Activated CD4-positive, alpha-beta T cell treated with anti-CD3 and anti-CD28 coated beads for 36 hours (primary cell): ENCODE results near the gene KRT82. TPM values are rescaled to one million over a fixed set of nuclear protein-coding genes. Genes with fewer than 3 reads are reported as not detected.

Experiments used
- ATAC-seq: fragments of 200-7000 bp; cut with Tn5 transposase; one replicate; pipeline ENCODE4 v1.10.0; 2021; ENCODE audit warnings: mild to moderate bottlenecking, moderate library complexity
- CTCF ChIA-PET: fragments of 350-600 bp; sonication (Branson Sonifier 250); formaldehyde crosslinking; loops from one replicate; lab custom pipeline; 2021; ENCODE audit warnings: antibody characterized with exemption; lab: Charles Lee
- POLR2A ChIA-PET: fragments of 350-600 bp; sonication (Branson Sonifier 250); formaldehyde crosslinking; loops from one replicate; lab custom pipeline; 2021; ENCODE audit warnings: antibody characterized with exemption, inconsistent platforms; lab: Charles Lee
- DNase-seq: peaks from one replicate; pipeline ENCODE4 v3.0.0-alpha.2; 2020
- H3K27ac Mint-ChIP-seq: one replicate; pipeline ENCODE4 v1.8.0; 2021; ENCODE audit warnings: mixed read lengths
- H3K27me3 Mint-ChIP-seq: one replicate; pipeline ENCODE4 v1.8.0; 2021; ENCODE audit warnings: mixed read lengths
- H3K36me3 Mint-ChIP-seq: one replicate; pipeline ENCODE4 v1.8.0; 2021; ENCODE audit warnings: low read depth, mixed read lengths
- H3K4me1 Mint-ChIP-seq: one replicate; pipeline ENCODE4 v1.8.0; 2021; ENCODE audit warnings: mixed read lengths
- H3K4me3 Mint-ChIP-seq: one replicate; pipeline ENCODE4 v1.8.0; 2021; ENCODE audit warnings: mild to moderate bottlenecking, moderate library complexity, mixed read lengths
- H3K9me3 Mint-ChIP-seq: one replicate; pipeline ENCODE4 v1.8.0; 2021; ENCODE audit warnings: low read depth, mixed read lengths
- intact Hi-C, 2 experiments: fragments of 100-400 bp; cut with DNase I in 1 of 2; cut with micrococcal nuclease in 1 of 2; formaldehyde crosslinking; loops; one replicate each; pipeline versions ENCODE4 v1.14.2 to v1.15.1; 2022 to 2024; cut with DNase I, micrococcal nuclease
- total RNA-seq, 2 experiments: library from RNA; stranded (reverse); gene quantifications; one replicate each; pipeline ENCODE4 v1.2.3, GENCODE V29; 2021

The KRT82 gene
- total RNA-seq, 2 experiments from 2014 or later, result not detected

DNA sequence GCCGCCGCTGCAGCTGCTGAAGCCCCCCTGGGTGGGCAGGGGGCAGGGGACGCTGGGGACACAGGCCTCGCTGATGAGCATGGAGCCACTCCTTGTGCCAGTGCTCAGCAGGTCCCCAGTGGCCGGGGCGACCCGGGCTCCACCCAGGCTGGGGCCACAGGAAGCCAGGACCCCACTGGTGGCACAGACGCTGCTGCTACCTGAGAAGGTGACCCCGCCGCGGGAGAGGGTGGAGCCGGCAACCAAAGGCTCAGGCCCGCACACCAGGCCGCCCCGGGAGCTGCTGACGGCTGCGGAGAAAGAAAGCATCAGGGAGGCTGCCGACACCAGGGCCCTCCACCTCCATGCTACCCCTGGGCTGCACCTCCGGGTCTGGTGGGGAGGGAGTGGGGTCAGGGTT lies 28.0 kb downstream of the KRT82 start:
- no peak for ATAC-seq
- H3K4me1 Mint-ChIP-seq, result peaks cover 5% of the 10 kb centered on the region
- no peaks in the 10 kb centered on the region for H3K36me3 Mint-ChIP-seq
- no peak overlapping the region for H3K4me3 Mint-ChIP-seq
- no peak for DNase-seq
- peaks cover 3% of the 10 kb centered on the region for H3K27me3 Mint-ChIP-seq
- CTCF ChIA-PET, result no interaction called here
- H3K9me3 Mint-ChIP-seq, result no peaks in the 10 kb centered on the region
- no peak overlapping the region for H3K27ac Mint-ChIP-seq
- intact Hi-C loops, result loop anchor here in 1 of 2 experiments (10.0 kb wide), 1 partner anchor 187 kb away; no protein-coding TSS in a partner anchor
- POLR2A ChIA-PET, result no interaction called here

DNA sequence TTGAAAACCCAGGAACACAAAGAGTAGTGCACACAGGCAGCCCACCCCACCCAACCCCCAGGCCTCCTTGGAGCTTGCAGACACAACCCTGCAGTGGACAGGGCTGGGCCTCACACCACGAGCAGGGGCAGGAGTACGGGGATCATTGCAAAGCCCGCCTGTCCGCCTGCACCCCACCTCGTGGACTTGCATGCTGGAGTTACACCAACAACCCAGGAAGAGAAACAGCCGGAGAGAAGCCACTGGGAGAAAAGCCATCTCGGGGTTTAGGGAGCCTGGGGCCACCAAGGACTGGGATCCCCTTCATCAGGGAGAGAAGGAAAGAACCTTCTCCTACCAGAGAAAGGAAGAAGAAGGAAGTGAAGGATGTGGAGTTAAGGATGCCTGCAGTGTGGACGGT lies 28.9 kb downstream of the KRT82 start:
- ChIA-PET POLR2A (no interaction called here), CTCF (no interaction called here)
- intact Hi-C loops, result loop anchor here in 1 of 2 experiments (10.0 kb wide), 1 partner anchor 188 kb away; no protein-coding TSS in a partner anchor
- H3K27ac Mint-ChIP-seq, result no peak overlapping the region
- H3K4me1 Mint-ChIP-seq, result no peaks in the 10 kb centered on the region
- H3K4me3 Mint-ChIP-seq, result no peak overlapping the region
- no peaks in the 10 kb centered on the region for H3K9me3 Mint-ChIP-seq
- no peaks in the 10 kb centered on the region for H3K36me3 Mint-ChIP-seq
- ATAC-seq, result no peak
- no peak for DNase-seq
- H3K27me3 Mint-ChIP-seq, result peaks cover 3% of the 10 kb centered on the region

DNA sequence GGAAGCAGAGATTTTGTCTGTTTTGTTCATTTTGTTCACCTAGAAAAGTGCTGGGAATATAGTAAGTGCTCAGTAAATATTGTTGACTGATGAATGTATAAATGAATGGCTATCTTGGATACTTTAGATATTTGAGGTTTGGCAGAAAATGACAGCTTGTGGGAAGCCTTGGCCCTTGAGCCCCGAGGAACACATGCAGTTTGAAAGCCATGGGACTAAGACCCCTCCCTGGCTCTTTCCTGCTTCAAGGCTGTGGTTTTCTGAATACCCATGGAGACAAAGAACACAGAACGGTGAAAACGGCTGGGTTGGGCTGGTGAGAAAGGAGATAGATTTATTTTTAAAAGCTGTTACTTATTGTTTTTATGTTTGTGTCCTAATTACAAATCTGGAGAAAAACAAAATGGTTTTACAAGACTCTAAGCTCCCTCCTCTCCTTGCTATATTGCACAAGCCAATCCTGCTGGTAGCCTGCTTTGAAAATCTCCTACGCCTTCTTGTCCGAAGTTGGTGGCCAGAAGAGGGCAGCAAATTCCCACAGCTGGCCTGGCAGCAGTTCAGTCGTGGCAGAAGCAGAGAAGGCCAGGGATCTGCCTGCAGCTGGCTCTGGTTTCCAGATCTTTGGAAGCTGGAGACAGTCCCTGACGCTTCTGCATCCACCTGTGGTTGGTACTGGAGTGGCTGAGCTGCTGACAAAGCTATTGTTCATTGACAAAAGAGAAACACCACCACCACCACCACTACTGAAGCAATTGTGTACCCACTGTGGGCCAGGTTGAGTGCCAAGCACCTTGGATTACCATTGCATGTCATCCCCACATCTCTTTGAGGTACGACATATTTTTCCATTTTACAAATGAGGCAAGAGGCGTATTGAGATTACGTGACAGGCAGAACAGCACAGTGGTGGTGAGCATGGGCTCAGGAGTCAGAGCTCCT lies 33.6 kb downstream of the KRT82 start:
- DNase-seq, result peak; percentile 76
- no peaks in the 10 kb centered on the region for H3K4me1 Mint-ChIP-seq
- intact Hi-C loops, result loop anchor here (1.0 to 10.0 kb wide), 6 partner anchors 135 to 608 kb away; no protein-coding TSS in a partner anchor
- ATAC-seq, result peak; percentile 47
- H3K36me3 Mint-ChIP-seq, result no peaks in the 10 kb centered on the region
- POLR2A ChIA-PET, result interaction anchor here (0.6 kb wide), 2 partner anchors 19 to 442 kb away, joined by 3 read pairs; partner anchors contain the start of gene KRT4
- CTCF ChIA-PET, result interaction anchor here (0.6 to 3.0 kb wide), 19 partner anchors 9 to 608 kb away, joined by 3 to 19 read pairs (median 3); partner anchors contain the start of gene KRT84
- peaks cover 4% of the 10 kb centered on the region for H3K27me3 Mint-ChIP-seq
- H3K4me3 Mint-ChIP-seq, result no peak overlapping the region
- H3K27ac Mint-ChIP-seq, result no peak overlapping the region
- H3K9me3 Mint-ChIP-seq, result no peaks in the 10 kb centered on the region

DNA sequence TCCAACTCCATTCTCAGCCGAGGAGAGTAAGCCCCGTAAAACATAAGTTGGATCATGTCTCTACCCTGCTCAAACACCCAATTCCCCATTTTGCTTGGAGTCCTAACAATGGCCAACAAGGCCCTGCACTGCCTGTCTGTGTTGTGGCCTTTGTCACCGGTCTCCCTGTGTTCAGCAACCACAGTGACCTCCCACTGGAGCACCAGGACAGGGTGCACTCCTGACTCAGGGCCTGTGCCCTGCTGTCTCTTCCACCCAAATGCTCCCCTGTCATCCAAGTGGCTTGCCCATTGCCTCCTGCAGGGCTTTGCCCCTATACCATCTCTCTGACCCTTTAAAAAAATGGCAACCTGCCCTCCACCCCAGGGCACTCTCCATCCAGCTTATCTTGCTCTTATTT lies 34.4 kb downstream of the KRT82 start:
- ATAC-seq, result no peak
- no peak overlapping the region for H3K27ac Mint-ChIP-seq
- intact Hi-C loops, result loop anchor here (1.0 to 10.0 kb wide), 6 partner anchors 136 to 609 kb away; no protein-coding TSS in a partner anchor
- no peak for DNase-seq
- ChIA-PET CTCF (interaction anchor here (0.8 to 3.0 kb wide), 6 partner anchors 12 to 513 kb away, joined by 3 to 19 read pairs (median 6); partner anchors contain the start of gene KRT84), POLR2A (no interaction called here)
- no peaks in the 10 kb centered on the region for H3K36me3 Mint-ChIP-seq
- no peaks in the 10 kb centered on the region for H3K4me1 Mint-ChIP-seq
- no peaks in the 10 kb centered on the region for H3K9me3 Mint-ChIP-seq
- H3K4me3 Mint-ChIP-seq, result no peak overlapping the region
- H3K27me3 Mint-ChIP-seq, result peaks cover 3% of the 10 kb centered on the region

DNA sequence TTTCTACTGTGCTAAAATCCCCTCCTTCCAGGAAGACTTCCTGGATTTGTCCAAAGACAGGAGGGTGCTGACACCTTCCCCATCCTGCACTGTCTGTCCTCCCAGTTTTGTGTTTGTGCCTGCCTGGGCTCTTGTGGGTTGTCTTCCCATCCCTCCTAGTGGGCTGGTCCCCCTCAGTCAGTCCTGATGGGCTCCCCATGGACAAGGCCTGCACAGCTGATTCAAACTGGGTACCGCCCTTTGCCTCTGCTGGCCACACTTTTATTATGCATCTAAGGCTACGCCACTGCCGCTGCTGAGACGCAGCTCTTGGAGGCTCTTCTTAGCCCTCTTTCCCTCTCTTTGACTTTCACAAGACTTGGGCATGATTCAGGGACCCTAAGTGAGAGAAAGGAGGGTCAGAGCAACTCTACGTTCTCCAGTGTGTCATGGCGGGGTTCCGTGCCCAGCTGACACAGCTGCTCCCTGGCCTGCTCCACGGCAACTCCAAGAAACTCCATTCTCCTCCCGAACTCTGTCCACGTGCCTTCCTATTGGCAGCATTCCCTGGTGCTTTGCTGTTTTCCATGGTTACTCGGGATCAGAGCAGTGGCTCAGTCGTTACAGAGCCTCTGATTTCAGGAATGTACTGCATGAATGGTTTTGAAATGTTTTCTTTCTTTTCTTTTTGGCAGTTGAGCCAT lies 35.1 kb downstream of the KRT82 start:
- Mint-ChIP-seq H3K27me3 (peaks cover 6% of the 10 kb centered on the region), H3K36me3 (no peaks in the 10 kb centered on the region), H3K4me1 (no peaks in the 10 kb centered on the region), H3K9me3 (no peaks in the 10 kb centered on the region), H3K4me3 (no peak overlapping the region), H3K27ac (no peak overlapping the region)
- POLR2A ChIA-PET, result no interaction called here
- intact Hi-C loops, result loop anchor here in 1 of 2 experiments (5.0 to 10.0 kb wide), 3 partner anchors 136 to 214 kb away; no protein-coding TSS in a partner anchor
- no peak for DNase-seq
- ATAC-seq, result no peak
- CTCF ChIA-PET, result interaction anchor here (0.8 to 3.0 kb wide), 5 partner anchors 9 to 508 kb away, joined by 3 to 15 read pairs (median 3); partner anchors contain the start of gene KRT84

DNA sequence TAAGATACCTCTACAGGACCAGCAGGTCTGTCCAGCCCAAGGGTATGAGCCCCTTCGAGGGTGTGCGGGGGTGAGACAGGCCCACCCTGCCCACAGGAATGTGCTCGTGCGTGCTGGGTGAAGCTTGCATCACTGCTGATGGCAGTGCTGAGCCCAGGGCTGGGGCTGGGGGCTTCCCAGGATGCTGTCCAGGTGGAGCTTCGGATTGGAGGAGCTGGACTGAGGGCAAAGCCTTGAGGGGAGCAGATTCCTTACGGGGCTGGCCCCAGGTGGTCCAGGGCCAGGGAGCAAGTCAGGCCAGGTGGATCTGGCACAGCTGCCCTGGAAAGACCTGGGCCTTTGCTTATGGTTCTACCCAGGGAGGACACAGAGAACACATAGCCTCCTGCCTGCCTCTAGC lies 36.3 kb downstream of the KRT82 start:
- ATAC-seq (no peak), DNase-seq (no peak)
- Mint-ChIP-seq H3K4me3 (no peak overlapping the region), H3K9me3 (no peaks in the 10 kb centered on the region), H3K27ac (no peak overlapping the region), H3K4me1 (no peaks in the 10 kb centered on the region), H3K36me3 (no peaks in the 10 kb centered on the region), H3K27me3 (peaks cover 6% of the 10 kb centered on the region)
- CTCF ChIA-PET, result interaction anchor here (0.7 to 1.7 kb wide), 3 partner anchors 11 to 510 kb away, joined by 3 to 5 read pairs (median 4); no protein-coding TSS in a partner anchor
- POLR2A ChIA-PET, result no interaction called here
- intact Hi-C loops, result loop anchor here in 1 of 2 experiments (5.0 to 10.0 kb wide), 3 partner anchors 137 to 213 kb away; no protein-coding TSS in a partner anchor

DNA sequence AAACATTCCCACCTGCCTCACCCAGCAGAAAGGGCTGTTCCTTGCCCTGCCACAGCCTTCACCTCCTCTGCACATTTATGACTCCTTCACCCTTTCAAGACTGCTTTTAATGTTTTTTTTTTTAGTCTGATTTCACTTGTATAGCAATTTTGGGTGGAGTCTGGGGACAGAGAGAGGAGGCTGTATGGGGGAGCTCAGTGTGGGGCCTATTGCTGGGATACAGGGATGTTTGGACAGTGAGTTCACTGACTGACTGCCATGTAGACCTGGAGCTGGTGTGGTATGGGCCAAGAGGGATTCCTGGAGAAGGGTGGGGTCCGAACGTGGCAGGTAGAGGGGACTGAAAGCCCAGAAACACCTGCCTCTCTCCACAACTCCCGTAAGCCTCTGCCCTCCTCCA lies 36.9 kb downstream of the KRT82 start:
- POLR2A ChIA-PET, result no interaction called here
- Mint-ChIP-seq H3K9me3 (no peaks in the 10 kb centered on the region), H3K27me3 (peaks cover 6% of the 10 kb centered on the region), H3K4me3 (no peak overlapping the region), H3K27ac (no peak overlapping the region), H3K4me1 (no peaks in the 10 kb centered on the region), H3K36me3 (no peaks in the 10 kb centered on the region)
- no peak for ATAC-seq
- no peak for DNase-seq
- CTCF ChIA-PET, result interaction anchor here (0.6 to 1.7 kb wide), 3 partner anchors 10 to 510 kb away, joined by 4 to 5 read pairs (median 4); no protein-coding TSS in a partner anchor
- intact Hi-C loops, result no loop called here

DNA sequence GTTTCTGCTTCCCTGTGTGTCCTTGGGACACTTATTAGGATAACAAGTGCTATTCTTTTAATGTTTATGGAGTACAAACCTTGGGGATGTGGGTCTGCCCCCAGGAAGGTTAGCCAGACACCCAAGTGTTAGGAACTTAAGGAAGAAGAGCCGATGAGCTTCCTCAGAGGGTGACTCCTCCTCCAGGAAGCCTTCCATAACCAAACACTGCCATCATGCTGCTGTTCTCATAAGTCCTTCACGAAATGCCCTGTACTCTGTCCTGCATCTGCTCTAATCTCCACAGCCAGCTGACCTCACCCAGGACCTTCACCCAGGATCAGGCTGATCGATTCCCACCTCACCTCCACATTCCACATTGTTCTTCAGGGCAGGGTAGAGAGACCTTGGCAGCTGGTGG lies 37.6 kb downstream of the KRT82 start:
- intact Hi-C loops, result no loop called here
- no peaks in the 10 kb centered on the region for H3K9me3 Mint-ChIP-seq
- ChIA-PET CTCF (interaction anchor here (1.6 to 1.7 kb wide), 2 partner anchors 10 to 511 kb away, joined by 4 to 5 read pairs; no protein-coding TSS in a partner anchor), POLR2A (interaction anchor here (0.5 kb wide), 1 partner anchor 24 kb away, joined by 3 read pairs; no protein-coding TSS in a partner anchor)
- no peaks in the 10 kb centered on the region for H3K4me1 Mint-ChIP-seq
- no peak for ATAC-seq
- no peak overlapping the region for H3K4me3 Mint-ChIP-seq
- DNase-seq, result no peak
- no peaks in the 10 kb centered on the region for H3K36me3 Mint-ChIP-seq
- H3K27ac Mint-ChIP-seq, result no peak overlapping the region
- peaks cover 6% of the 10 kb centered on the region for H3K27me3 Mint-ChIP-seq

DNA sequence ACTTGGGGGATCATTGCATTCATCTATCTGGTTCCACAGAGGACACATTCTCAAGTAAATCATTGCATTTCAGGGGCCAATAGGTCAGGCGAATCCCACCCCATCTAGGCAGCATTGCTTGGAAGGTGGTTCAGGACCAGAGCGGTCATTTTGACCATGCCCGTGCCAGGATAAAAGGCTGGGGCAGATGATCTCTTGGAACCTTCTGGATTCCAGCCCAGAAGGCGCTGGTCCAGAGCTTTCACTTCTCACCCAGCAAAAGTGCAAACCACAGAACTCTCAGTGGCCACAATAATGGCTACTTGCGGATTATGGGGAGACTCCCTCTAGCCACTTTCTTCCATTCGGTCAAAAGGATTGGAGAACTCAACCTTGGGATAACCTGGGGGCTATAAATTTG lies 38.3 kb downstream of the KRT82 start:
- DNase-seq (no peak), ATAC-seq (no peak)
- H3K36me3 Mint-ChIP-seq, result no peaks in the 10 kb centered on the region
- H3K27me3 Mint-ChIP-seq, result peaks cover 6% of the 10 kb centered on the region
- intact Hi-C loops, result no loop called here
- H3K4me3 Mint-ChIP-seq, result no peak overlapping the region
- H3K9me3 Mint-ChIP-seq, result no peaks in the 10 kb centered on the region
- no peak overlapping the region for H3K27ac Mint-ChIP-seq
- POLR2A ChIA-PET, result interaction anchor here (0.5 kb wide), 1 partner anchor 24 kb away, joined by 3 read pairs; no protein-coding TSS in a partner anchor
- CTCF ChIA-PET, result interaction anchor here (1.7 kb wide), 1 partner anchor 9 kb away, joined by 5 read pairs; no protein-coding TSS in a partner anchor
- H3K4me1 Mint-ChIP-seq, result no peaks in the 10 kb centered on the region

DNA sequence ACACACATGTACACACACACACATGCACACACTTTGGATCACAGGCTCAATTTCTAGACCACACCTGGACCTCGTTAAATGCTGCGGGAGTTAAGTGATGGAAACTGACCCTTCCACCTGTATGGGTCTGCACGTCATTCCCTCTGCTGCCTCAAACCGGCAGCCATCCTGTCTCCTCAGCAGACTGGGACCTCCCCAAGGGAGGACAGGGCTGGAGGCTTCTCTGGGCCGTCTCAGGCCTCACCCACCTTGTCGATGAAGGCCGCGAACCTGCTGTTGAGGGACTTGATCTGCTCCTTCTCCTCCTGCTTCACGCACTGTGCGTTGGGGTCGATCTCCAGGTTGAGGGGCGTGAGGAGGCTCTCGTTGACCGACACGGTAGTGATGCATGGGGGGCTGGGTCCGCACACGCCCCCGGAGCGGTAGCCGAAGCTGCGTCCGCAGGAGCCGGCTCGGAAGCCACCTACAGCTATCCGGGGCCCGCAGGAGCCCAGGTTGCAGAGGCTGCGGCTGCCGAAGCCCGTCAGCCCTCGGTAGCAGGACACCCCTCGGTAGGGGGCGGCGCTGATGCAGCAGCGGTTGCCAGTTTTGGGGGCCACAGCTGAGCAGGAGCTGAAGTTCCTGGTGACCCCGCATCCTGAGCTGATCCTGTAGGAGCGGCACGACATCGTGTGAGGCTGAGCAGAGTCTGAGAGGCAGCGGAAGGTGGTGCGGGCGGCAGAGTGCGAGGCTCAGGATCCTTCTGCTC lies 39.2 kb downstream of the KRT82 start, which contains the start of gene KRT85:
Gene KRT85, minus strand, starts transcription at position 744 of the 748 bp plus-strand sequence. Its CDS starts 76 bp downstream, at position 668.
- H3K9me3 Mint-ChIP-seq, result no peaks in the 10 kb centered on the region
- CTCF ChIA-PET, result no interaction called here

More for the DNA sequence above, 39.2 kb downstream of the KRT82 start, which contains the start of gene KRT85:
- no peaks in the 10 kb centered on the region for H3K4me1 Mint-ChIP-seq
- ATAC-seq (no peak), DNase-seq (no peak)
- H3K27me3 Mint-ChIP-seq, result peaks cover 6% of the 10 kb centered on the region
- POLR2A ChIA-PET, result no interaction called here
- H3K4me3 Mint-ChIP-seq, result no peak within 1 kb of the TSS
- H3K36me3 Mint-ChIP-seq, result no peaks in the 10 kb centered on the region
- intact Hi-C loops, result no loop called here
- no peak within 1 kb of the TSS for H3K27ac Mint-ChIP-seq
